Osteoblast (primary cell): ENCODE measurements around the gene KCNQ5. TPM values are rescaled to one million over a fixed set of nuclear protein-coding genes. Genes with fewer than 3 reads are reported as not detected.

Experiments used
- DNase-seq: peaks from one replicate; pipeline ENCODE4 v3.0.0; 2011; ENCODE audit warnings: low spot score, mixed read lengths; ENCODE audit not compliant: insufficient read length; ENCODE audit errors: missing footprints
- H2AFZ ChIP-seq: 2 replicates; pipeline ENCODE4 v1.6.0; 2011; ENCODE audit warnings: mild to moderate bottlenecking, low read length
- H3K27ac ChIP-seq: 2 replicates; pipeline ENCODE4 v1.5.1; 2011; ENCODE audit warnings: mild to moderate bottlenecking, low read depth, low read length, moderate library complexity
- H3K27me3 ChIP-seq: 2 replicates; pipeline ENCODE4 v1.6.0; 2012; ENCODE audit warnings: mild to moderate bottlenecking, control low read depth, inconsistent platforms, low read length, moderate library complexity; ENCODE audit not compliant: insufficient read depth
- H3K36me3 ChIP-seq: 2 replicates; pipeline ENCODE4 v1.5.1; 2011; ENCODE audit warnings: mild to moderate bottlenecking, low read length, control low read depth, moderate library complexity; ENCODE audit not compliant: insufficient read depth
- H3K4me1 ChIP-seq: 2 replicates; pipeline ENCODE4 v1.5.1; 2011; ENCODE audit warnings: mild to moderate bottlenecking, low read length, control low read depth, moderate library complexity; ENCODE audit not compliant: insufficient read depth
- H3K4me2 ChIP-seq: 2 replicates; pipeline ENCODE4 v1.6.0; 2011; ENCODE audit warnings: mild to moderate bottlenecking, low read length; ENCODE audit not compliant: insufficient read depth
- H3K4me3 ChIP-seq: fragments of 200-600 bp; sonication (generic); 3 replicates; pipeline ENCODE4 v1.5.1; 2012; ENCODE audit warnings: mild to moderate bottlenecking, low read length, inconsistent platforms; ENCODE audit not compliant: insufficient read depth
- H3K79me2 ChIP-seq: 2 replicates; pipeline ENCODE4 v1.6.0; 2012; ENCODE audit warnings: mild to moderate bottlenecking, low read length, control low read depth, inconsistent platforms; ENCODE audit not compliant: insufficient read depth
- H3K9me3 ChIP-seq: 2 replicates; pipeline ENCODE4 v1.5.1; 2011; ENCODE audit warnings: low read depth, low read length, control low read depth
- H4K20me1 ChIP-seq: 2 replicates; pipeline ENCODE4 v1.6.0; 2012; ENCODE audit warnings: mild to moderate bottlenecking, low read length, control low read depth; ENCODE audit not compliant: insufficient read depth
- total RNA-seq: library from RNA; depleted of rRNA; stranded (reverse); fragments of >200 nt; gene quantifications from 2 replicates; pipeline ENCODE4 v1.2.3, GENCODE V29; 2012
- TF ChIP-seq, protein P1 (sequence below): IDR thresholded peaks from 2 replicates; pipeline ENCODE4 v1.5.1; 2011; ENCODE audit warnings: mild to moderate bottlenecking, low read depth, low read length, moderate library complexity; ENCODE audit errors: extremely low read depth

Gene KCNQ5
- total RNA-seq, 1 donor: 4.0 TPM

DNA sequence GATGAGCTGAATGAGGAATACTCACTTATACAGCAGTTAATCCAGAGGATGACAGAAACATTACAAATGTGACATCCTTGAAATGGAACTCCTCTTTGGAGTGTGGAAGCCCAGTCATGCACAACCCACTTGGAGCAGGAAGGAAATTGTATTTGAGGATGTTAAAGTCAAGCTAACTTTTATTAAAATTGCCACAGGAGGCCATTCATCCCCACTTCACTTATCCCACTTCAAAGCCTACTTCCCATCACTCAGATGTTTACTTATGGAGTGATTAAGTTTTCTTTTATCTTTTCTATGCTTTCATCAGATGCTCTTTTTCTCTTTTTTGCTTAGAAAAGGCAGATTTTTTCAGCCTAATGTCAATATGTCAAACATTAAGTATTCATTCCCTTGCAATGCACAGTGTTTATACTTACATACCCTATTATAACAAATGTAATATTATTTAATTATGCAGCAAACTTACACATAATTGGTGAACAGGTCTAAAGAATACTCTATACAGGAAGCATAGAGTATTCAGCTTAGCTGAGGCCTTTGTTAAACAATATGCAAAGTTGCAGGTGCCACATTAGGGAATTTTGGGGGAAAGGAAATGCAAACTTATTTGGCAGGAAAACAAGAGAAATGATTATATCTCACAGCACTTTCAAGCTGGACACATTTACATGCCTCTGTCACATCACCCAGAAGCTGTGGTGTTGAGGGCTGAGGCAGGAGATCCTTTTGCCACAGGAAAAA lies 454.5 kb downstream of the KCNQ5 start:
- TF ChIP-seq, protein P1, sequence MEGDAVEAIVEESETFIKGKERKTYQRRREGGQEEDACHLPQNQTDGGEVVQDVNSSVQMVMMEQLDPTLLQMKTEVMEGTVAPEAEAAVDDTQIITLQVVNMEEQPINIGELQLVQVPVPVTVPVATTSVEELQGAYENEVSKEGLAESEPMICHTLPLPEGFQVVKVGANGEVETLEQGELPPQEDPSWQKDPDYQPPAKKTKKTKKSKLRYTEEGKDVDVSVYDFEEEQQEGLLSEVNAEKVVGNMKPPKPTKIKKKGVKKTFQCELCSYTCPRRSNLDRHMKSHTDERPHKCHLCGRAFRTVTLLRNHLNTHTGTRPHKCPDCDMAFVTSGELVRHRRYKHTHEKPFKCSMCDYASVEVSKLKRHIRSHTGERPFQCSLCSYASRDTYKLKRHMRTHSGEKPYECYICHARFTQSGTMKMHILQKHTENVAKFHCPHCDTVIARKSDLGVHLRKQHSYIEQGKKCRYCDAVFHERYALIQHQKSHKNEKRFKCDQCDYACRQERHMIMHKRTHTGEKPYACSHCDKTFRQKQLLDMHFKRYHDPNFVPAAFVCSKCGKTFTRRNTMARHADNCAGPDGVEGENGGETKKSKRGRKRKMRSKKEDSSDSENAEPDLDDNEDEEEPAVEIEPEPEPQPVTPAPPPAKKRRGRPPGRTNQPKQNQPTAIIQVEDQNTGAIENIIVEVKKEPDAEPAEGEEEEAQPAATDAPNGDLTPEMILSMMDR: no peak
- Histone ChIP-seq H3K27me3 (no peaks in the 10 kb centered on the region), H3K4me2 (no peak overlapping the region), H2AFZ (no peak overlapping the region), H3K4me1 (peaks cover 23% of the 10 kb centered on the region), H3K79me2 (no peaks in the 10 kb centered on the region), H3K9me3 (no peaks in the 10 kb centered on the region), H3K36me3 (no peaks in the 10 kb centered on the region), H3K27ac (no peak overlapping the region), H3K4me3 (no peak overlapping the region), H4K20me1 (no peaks in the 10 kb centered on the region)
- DNase-seq: no peak

DNA sequence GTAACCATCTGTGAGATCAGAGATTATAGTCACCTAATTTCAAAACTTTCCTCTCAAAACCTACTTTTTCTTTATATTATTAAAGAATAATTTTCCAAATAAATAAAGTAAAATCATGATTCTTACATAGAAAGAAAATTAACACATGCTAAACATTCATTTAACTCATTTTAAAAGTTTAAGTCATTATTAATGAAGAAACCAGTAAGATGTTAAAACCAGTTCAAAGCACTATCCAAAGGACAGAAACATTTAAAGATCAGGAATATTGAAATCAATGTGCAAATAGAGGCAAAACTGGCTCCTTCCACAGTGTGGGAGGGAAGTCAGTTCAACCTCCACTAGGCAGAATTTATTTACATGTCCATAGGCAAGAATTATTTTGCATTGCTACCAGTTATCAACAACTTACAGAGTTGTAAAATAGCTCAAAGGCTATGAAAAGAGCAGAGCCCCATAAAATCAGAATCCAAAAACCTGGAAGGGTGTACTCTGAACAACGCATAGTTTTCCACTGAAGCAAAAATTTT lies 456.5 kb downstream of the KCNQ5 start:
- Histone ChIP-seq H3K79me2 (no peaks in the 10 kb centered on the region), H3K4me3 (no peak overlapping the region), H4K20me1 (no peaks in the 10 kb centered on the region), H3K4me2 (no peak overlapping the region), H3K27ac (no peak overlapping the region), H3K36me3 (no peaks in the 10 kb centered on the region), H3K4me1 (peaks cover 17% of the 10 kb centered on the region), H3K9me3 (no peaks in the 10 kb centered on the region), H2AFZ (no peak overlapping the region), H3K27me3 (no peaks in the 10 kb centered on the region)
- TF ChIP-seq, protein P1: no peak
- DNase-seq: no peak

DNA sequence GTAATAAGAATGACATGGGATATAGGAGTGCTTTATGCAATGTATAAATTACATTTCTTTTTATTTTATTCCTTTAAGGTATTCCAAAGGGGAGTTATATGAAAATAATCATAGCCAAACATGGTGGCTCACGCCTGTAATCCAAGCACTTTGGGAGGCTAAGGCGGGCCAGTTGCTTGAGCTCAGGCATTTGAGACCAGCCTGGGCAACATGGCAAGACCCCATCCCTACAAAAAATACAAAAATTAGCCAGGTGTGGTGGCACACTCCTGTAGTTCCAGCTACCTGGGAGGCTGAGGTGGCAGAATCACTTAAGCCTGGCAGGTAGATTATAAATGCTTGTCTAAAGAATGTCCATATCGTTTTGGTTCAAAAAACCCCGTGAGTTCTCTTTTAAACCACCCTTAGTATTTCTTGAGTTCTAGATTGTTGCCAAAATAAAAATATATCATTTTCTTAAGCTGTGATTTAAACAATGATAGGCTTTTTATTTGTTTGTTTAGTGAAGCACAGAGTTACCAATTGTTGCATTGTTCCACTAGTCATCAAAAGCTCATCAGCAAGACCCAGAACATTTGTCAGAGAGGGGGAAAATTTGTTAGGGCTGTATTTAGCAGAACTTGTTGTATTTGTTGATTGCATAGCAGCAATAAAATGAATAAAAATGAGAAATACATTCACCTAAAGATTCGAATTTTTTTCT lies 457.2 kb downstream of the KCNQ5 start:
- H3K4me3 ChIP-seq: no peak overlapping the region
- no peaks in the 10 kb centered on the region for H3K9me3 ChIP-seq
- no peak for DNase-seq
- H3K79me2 ChIP-seq: no peaks in the 10 kb centered on the region
- H3K4me1 ChIP-seq: peaks cover 15% of the 10 kb centered on the region
- H3K36me3 ChIP-seq: no peaks in the 10 kb centered on the region
- no peak overlapping the region for H2AFZ ChIP-seq
- no peaks in the 10 kb centered on the region for H3K27me3 ChIP-seq
- no peaks in the 10 kb centered on the region for H4K20me1 ChIP-seq
- TF ChIP-seq, protein P1: no peak
- peak overlapping the region; percentile 85 for H3K27ac ChIP-seq
- peak overlapping the region; percentile 50 for H3K4me2 ChIP-seq

DNA sequence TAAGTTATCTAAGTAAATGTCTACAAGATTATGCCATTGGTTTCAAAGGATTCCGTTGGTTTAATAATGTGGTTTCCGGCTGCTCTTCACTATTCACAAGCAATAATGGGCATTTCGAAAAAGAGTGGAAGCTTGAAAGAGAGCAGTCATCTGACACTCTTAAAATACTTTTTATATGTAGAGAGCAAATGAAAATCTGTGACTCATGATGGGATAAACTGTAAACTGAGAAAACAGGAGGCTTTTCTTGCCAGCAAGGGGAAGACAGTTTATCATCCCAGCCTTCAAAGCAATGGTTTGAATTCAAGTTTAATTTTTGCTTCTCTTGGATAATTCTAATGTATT lies 457.7 kb downstream of the KCNQ5 start:
- Histone ChIP-seq H3K4me1 (peaks cover 15% of the 10 kb centered on the region), H4K20me1 (no peaks in the 10 kb centered on the region), H2AFZ (no peak overlapping the region), H3K79me2 (no peaks in the 10 kb centered on the region), H3K4me2 (peak overlapping the region; percentile 50), H3K27me3 (no peaks in the 10 kb centered on the region), H3K27ac (peak overlapping the region; percentile 85), H3K9me3 (no peaks in the 10 kb centered on the region), H3K36me3 (no peaks in the 10 kb centered on the region), H3K4me3 (no peak overlapping the region)
- peak; percentile 55 for DNase-seq
- TF ChIP-seq, protein P1: no peak
